IMR-90 (cell line): Measurements from ENCODE around the gene SOCS3. TPM values are rescaled to one million over a fixed set of nuclear protein-coding genes. Genes with fewer than 3 reads are reported as not detected.

Experiments
- ATAC-seq: fragments of 200-7000 bp; cut with Tn5 transposase; 2 replicates; pipeline ENCODE4 v1.9.1; 2020; ENCODE audit warnings: low read depth, mild to moderate bottlenecking, moderate library complexity
- BruUV-seq: library from RNA; stranded (reverse); fragments of 400-500 nt; replicated peaks from 2 replicates; lab custom pipeline; 2021; lab: Mats Ljungman, UMichigan
- CTCF ChIA-PET: fragments of 300-600 bp; formaldehyde crosslinking; extraction: SDS; loops from one replicate; lab custom pipeline; 2021; ENCODE audit warnings: antibody characterized with exemption; lab: Yijun Ruan, JAX
- POLR2A ChIA-PET: fragments of 300-600 bp; sonication (Branson Sonifier 250); formaldehyde crosslinking; loops from one replicate; lab custom pipeline; 2022; ENCODE audit warnings: antibody characterized with exemption; ENCODE audit not compliant: unreplicated experiment; lab: Charles Lee
- DNase-seq: peaks from one replicate; pipeline ENCODE4 v3.0.0; 2013
- H2AFZ ChIP-seq: replicated peaks from 2 replicates; pipeline ENCODE3; 2013; ENCODE audit warnings: low read length, mild to moderate bottlenecking; ENCODE audit not compliant: poor library complexity
- H2AK5ac ChIP-seq: 2 replicates; pipeline ENCODE4 v1.6.1; 2013; ENCODE audit warnings: low read depth, low read length, inconsistent platforms
- H2AK9ac ChIP-seq: replicated peaks from 2 replicates; pipeline ENCODE3; 2013; ENCODE audit warnings: mild to moderate bottlenecking, low read depth, low read length, moderate library complexity; ENCODE audit not compliant: poor library complexity
- H2BK120ac ChIP-seq: 2 replicates; pipeline ENCODE4 v1.6.1; 2013; ENCODE audit warnings: low read depth, low read length, inconsistent platforms
- H2BK15ac ChIP-seq: 3 replicates; pipeline ENCODE4 v1.6.1; 2013; ENCODE audit warnings: low read depth, low read length, inconsistent platforms
- H2BK20ac ChIP-seq: 2 replicates; pipeline ENCODE4 v1.6.1; 2013; ENCODE audit warnings: low read depth, mild to moderate bottlenecking, inconsistent platforms, low read length, moderate library complexity
- H2BK5ac ChIP-seq: 2 replicates; pipeline ENCODE4 v1.6.1; 2013; ENCODE audit warnings: mild to moderate bottlenecking, low read depth, low read length, inconsistent platforms; ENCODE audit not compliant: poor library complexity, severe bottlenecking
- H3K14ac ChIP-seq: replicated peaks from 2 replicates; pipeline ENCODE4 v1.6.1; 2013; ENCODE audit warnings: low read depth, low read length, inconsistent platforms
- H3K18ac ChIP-seq: 2 replicates; pipeline ENCODE4 v1.6.1; 2013; ENCODE audit warnings: low read depth, low read length, control low read depth
- H3K23ac ChIP-seq: 2 replicates; pipeline ENCODE4 v1.6.1; 2013; ENCODE audit warnings: low read depth, low read length, inconsistent platforms
- H3K27ac ChIP-seq: 2 replicates; pipeline ENCODE4 v1.5.1; 2013; ENCODE audit warnings: mild to moderate bottlenecking, control low read depth, low read length; ENCODE audit not compliant: insufficient read depth
- H3K27me3 ChIP-seq: 2 replicates; pipeline ENCODE4 v1.6.1; 2013; ENCODE audit warnings: low read length; ENCODE audit not compliant: control insufficient read depth, insufficient read depth
- H3K36me3 ChIP-seq: 2 replicates; pipeline ENCODE4 v1.6.1; 2013; ENCODE audit warnings: low read length, mixed read lengths; ENCODE audit not compliant: control insufficient read depth, insufficient read depth
- H3K4ac ChIP-seq: 2 replicates; pipeline ENCODE4 v1.6.1; 2013; ENCODE audit warnings: low read depth, low read length, inconsistent platforms
- H3K4me1 ChIP-seq: 2 replicates; pipeline ENCODE4 v1.6.1; 2013; ENCODE audit warnings: low read length, mixed read lengths; ENCODE audit not compliant: control insufficient read depth, insufficient read depth
- H3K4me2 ChIP-seq: 2 replicates; pipeline ENCODE4 v1.6.1; 2013; ENCODE audit warnings: low read depth, mild to moderate bottlenecking, control low read depth, low read length, moderate library complexity
- H3K4me3 ChIP-seq: 2 replicates; pipeline ENCODE4 v1.5.1; 2013; ENCODE audit warnings: low read depth, mild to moderate bottlenecking, control low read depth, low read length, moderate library complexity; ENCODE audit not compliant: insufficient read depth
- H3K56ac ChIP-seq: 2 replicates; pipeline ENCODE4 v1.6.1; 2013; ENCODE audit warnings: low read length, inconsistent platforms; ENCODE audit not compliant: insufficient read depth; ENCODE audit errors: extremely low read depth
- H3K79me1 ChIP-seq, 2 experiments: 2 replicates each; pipeline ENCODE4 v1.6.1; 2013; ENCODE audit warnings: low read length in 2 of 2, inconsistent platforms in 1 of 2, low read depth in 1 of 2
- H3K9ac ChIP-seq: 2 replicates; pipeline ENCODE4 v1.6.1; 2013; ENCODE audit warnings: low read depth, low read length, control low read depth
- H3K9me1 ChIP-seq: 2 replicates; pipeline ENCODE4 v1.6.1; 2013; ENCODE audit warnings: low read length, inconsistent platforms; ENCODE audit not compliant: insufficient read depth
- H3K9me3 ChIP-seq: 2 replicates; pipeline ENCODE4 v1.6.1; 2013; ENCODE audit warnings: low read length; ENCODE audit not compliant: control insufficient read depth, insufficient read depth
- H4K20me1 ChIP-seq: 2 replicates; pipeline ENCODE4 v1.6.1; 2013; ENCODE audit warnings: low read length, inconsistent platforms; ENCODE audit not compliant: insufficient read depth
- H4K5ac ChIP-seq: 2 replicates; pipeline ENCODE4 v1.6.1; 2013; ENCODE audit warnings: mild to moderate bottlenecking, low read depth, low read length, control low read depth
- H4K8ac ChIP-seq, 2 experiments: 2 replicates each; pipeline ENCODE4 v1.6.1; 2013; ENCODE audit warnings: low read depth in 2 of 2, low read length in 2 of 2, control low read depth in 1 of 2, inconsistent platforms in 1 of 2
- H4K91ac ChIP-seq: 2 replicates; pipeline ENCODE4 v1.6.1; 2013; ENCODE audit warnings: low read depth, low read length, inconsistent platforms; ENCODE audit not compliant: insufficient read depth
- CHD1 ChIP-seq: IDR thresholded peaks from 2 replicates; pipeline ENCODE4 v1.6.1; 2012; ENCODE audit warnings: low read depth, low read length, improper control_type of control experiment
- MAFK ChIP-seq: IDR thresholded peaks from 2 replicates; pipeline ENCODE4 v1.6.1; 2012; ENCODE audit warnings: low read depth, low read length, improper control_type of control experiment
- MAZ ChIP-seq: IDR thresholded peaks from 2 replicates; pipeline ENCODE4 v1.6.1; 2012; ENCODE audit warnings: low read depth, mild to moderate bottlenecking, low read length, improper control_type of control experiment, moderate library complexity, borderline replicate concordance
- MXI1 ChIP-seq: IDR thresholded peaks from 2 replicates; pipeline ENCODE4 v1.6.1; 2012; ENCODE audit warnings: low read depth, mild to moderate bottlenecking, low read length, moderate library complexity, borderline replicate concordance
- RAD21 ChIP-seq: IDR thresholded peaks from 2 replicates; pipeline ENCODE4 v1.6.1; 2012; ENCODE audit warnings: low read length, improper control_type of control experiment
- RCOR1 ChIP-seq: IDR thresholded peaks from 2 replicates; pipeline ENCODE4 v1.6.1; 2012; ENCODE audit warnings: mild to moderate bottlenecking, low read length, improper control_type of control experiment; ENCODE audit not compliant: insufficient replicate concordance
- RFX5 ChIP-seq: IDR thresholded peaks from 2 replicates; pipeline ENCODE4 v1.8.0; 2012; ENCODE audit warnings: low read depth, mild to moderate bottlenecking, low read length, moderate library complexity
- USF2 ChIP-seq: fragments of 150-350 bp; IDR thresholded peaks from 2 replicates; pipeline ENCODE4 v1.6.1; 2017; ENCODE audit warnings: mild to moderate bottlenecking, antibody characterized with exemption, low read length, low read depth
- WGBS, 2 experiments: methylation state at CpG; one replicate each; pipeline versions ENCODE4 v1.1.5 to v1.1.7; 2013; ENCODE audit warnings: missing lambda C conversion rate in 2 of 2; ENCODE audit not compliant: insufficient read length in 1 of 2; ENCODE audit errors: extremely low coverage in 2 of 2; 5-methylcytosine and 5-hydroxymethylcytosine counted together
- dilution Hi-C: fragments of 300-500 bp; cut with HindIII; formaldehyde crosslinking; loops from one replicate; pipeline ENCODE4 v1.14.3; 2018; ENCODE audit warnings: low sequenced_read_pairs; ENCODE audit not compliant: unreplicated experiment
- in situ Hi-C: fragments of 300-500 bp; cut with MboI; formaldehyde crosslinking; loops from 3 replicates; pipeline ENCODE4 v1.14.3; 2019; ENCODE audit warnings: low sequenced_read_pairs, inconsistent platforms, mixed read lengths
- intact Hi-C: fragments of 100-400 bp; cut with micrococcal nuclease; formaldehyde crosslinking; loops from 2 replicates; pipeline ENCODE4 v1.10.0; 2022
- polyA plus RNA-seq, 3 experiments: library from polyadenylated mRNA; depleted of rRNA; stranded (reverse); fragments of >200 nt; gene quantifications; 2 replicates each; pipeline ENCODE4 v1.2.3, GENCODE V29; 2012; ENCODE audit warnings: low replicate concordance in 1 of 3
- total RNA-seq: library from RNA; depleted of rRNA; stranded (reverse); fragments of >200 nt; gene quantifications from 2 replicates; pipeline ENCODE4 v1.2.3, GENCODE V29; 2012
- TF ChIP-seq, protein P1 (sequence below): conservative IDR thresholded peaks from 2 replicates; pipeline ENCODE4 v1.5.1; 2012; ENCODE audit warnings: mild to moderate bottlenecking, low read depth, low read length, improper control_type of control experiment

SOCS3 gene
- total and polyA plus RNA-seq, 2 of the 4 experiments (the other 2 are of a cell fraction), result 19.2 to 19.9 TPM

GRCh38 chr17:78317794-78318400, 42.0 kb downstream of the SOCS3 start:
- Histone ChIP-seq H3K9me1 (peaks cover 22% of the 10 kb centered on the region), H3K9me3 (no peaks in the 10 kb centered on the region), H3K36me3 (no peaks in the 10 kb centered on the region), H3K79me1 (peaks cover 0 to 18% of the 10 kb centered on the region in 2 experiments; a peak in 2 of 4 replicates), H3K27me3 (no peaks in the 10 kb centered on the region), H2BK15ac (peak overlapping the region; percentile 1; the same call in 1 of the 3 replicates), H4K5ac (no peak overlapping the region), H2AK5ac (peak overlapping the region; percentile 80), H3K4me3 (no peak overlapping the region), H3K4me1 (peaks cover 37% of the 10 kb centered on the region), H3K27ac (peak overlapping the region; percentile 28; the same call in 1 of the 2 replicates), H2AFZ (peak overlapping the region; percentile 55), H4K20me1 (no peaks in the 10 kb centered on the region; the same call in 1 of the 2 replicates), H3K9ac (no peak overlapping the region), H3K23ac (no peak overlapping the region), H4K8ac (peak overlapping the region in 1 of 2 experiments; percentile 56; a peak in 1 of 4 replicates), H4K91ac (peak overlapping the region; percentile 5), H2BK20ac (peak overlapping the region; percentile 53; the same call in 1 of the 2 replicates), H3K18ac (no peak overlapping the region), H2BK5ac (no peak overlapping the region), H2BK120ac (peak overlapping the region; percentile 48), H2AK9ac (peak overlapping the region; percentile 76), H3K4me2 (no peak overlapping the region), H3K14ac (0 out of 2 replicates have a peak overlapping the region, but pooled peaks have one; percentile 23), H3K56ac (no peak overlapping the region), H3K4ac (peak overlapping the region; percentile 47)
- intact Hi-C loops, result no loop called here
- ATAC-seq (no peak), DNase-seq (no peak)
- dilution Hi-C loops, result no loop called here
- POLR2A ChIA-PET, result no interaction called here
- 80% methylated on average over 1 of the region's 10 CpGs; no CpG with 5 or more reads in 1 of the 2 experiments for WGBS, 2 experiments
- TF ChIP-seq MAFK (no peak), RAD21 (no peak), RFX5 (no peak), RCOR1 (no peak), MXI1 (no peak), CHD1 (no peak), USF2 (no peak), MAZ (no peak)
- TF ChIP-seq, protein P1, sequence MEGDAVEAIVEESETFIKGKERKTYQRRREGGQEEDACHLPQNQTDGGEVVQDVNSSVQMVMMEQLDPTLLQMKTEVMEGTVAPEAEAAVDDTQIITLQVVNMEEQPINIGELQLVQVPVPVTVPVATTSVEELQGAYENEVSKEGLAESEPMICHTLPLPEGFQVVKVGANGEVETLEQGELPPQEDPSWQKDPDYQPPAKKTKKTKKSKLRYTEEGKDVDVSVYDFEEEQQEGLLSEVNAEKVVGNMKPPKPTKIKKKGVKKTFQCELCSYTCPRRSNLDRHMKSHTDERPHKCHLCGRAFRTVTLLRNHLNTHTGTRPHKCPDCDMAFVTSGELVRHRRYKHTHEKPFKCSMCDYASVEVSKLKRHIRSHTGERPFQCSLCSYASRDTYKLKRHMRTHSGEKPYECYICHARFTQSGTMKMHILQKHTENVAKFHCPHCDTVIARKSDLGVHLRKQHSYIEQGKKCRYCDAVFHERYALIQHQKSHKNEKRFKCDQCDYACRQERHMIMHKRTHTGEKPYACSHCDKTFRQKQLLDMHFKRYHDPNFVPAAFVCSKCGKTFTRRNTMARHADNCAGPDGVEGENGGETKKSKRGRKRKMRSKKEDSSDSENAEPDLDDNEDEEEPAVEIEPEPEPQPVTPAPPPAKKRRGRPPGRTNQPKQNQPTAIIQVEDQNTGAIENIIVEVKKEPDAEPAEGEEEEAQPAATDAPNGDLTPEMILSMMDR, result no peak
- BruUV-seq, result no TSS peak
- in situ Hi-C loops, result no loop called here
- CTCF ChIA-PET, result no interaction called here
